AG09309 (cell line): Measurements from ENCODE around the gene SHANK2.

Source experiments
- DNase-seq: peaks from one replicate; pipeline ENCODE4 v3.0.0-alpha.2; 2010; ENCODE audit warnings: low read depth
- H3K4me3 ChIP-seq: 2 replicates; pipeline ENCODE4 v1.5.1; 2011; ENCODE audit warnings: mild to moderate bottlenecking, low read depth, low read length, moderate library complexity; ENCODE audit not compliant: control insufficient read depth
- CTCF ChIP-seq: IDR thresholded peaks from 2 replicates; pipeline ENCODE4 v1.5.1; 2011; ENCODE audit warnings: mild to moderate bottlenecking, low read depth, low read length, inconsistent platforms; ENCODE audit not compliant: insufficient read depth, control insufficient read depth; ENCODE audit errors: missing control alignments

SHANK2 gene

DNA sequence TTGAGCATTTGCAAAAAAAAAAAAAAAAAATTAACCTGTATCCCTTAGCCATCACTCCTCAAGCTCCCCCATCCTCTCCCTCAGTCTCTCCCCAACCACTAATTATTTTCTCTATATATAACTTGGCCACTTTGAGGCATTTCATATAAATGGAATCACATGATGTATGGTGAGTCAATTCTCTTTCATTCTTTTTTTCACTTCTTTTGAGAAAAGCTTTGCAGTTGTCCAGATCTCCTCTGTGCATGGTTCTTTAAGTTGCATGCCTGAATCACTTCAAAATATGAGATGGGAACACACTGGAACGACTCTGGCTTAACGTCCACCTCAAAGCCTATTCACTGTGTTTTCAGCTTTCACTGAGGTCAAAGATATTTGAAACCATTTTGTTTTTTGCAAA lies 40.7 kb downstream of the SHANK2 start:
- no peak for TF ChIP-seq CTCF
- no peak for DNase-seq
- no peak overlapping the region for H3K4me3 ChIP-seq

DNA sequence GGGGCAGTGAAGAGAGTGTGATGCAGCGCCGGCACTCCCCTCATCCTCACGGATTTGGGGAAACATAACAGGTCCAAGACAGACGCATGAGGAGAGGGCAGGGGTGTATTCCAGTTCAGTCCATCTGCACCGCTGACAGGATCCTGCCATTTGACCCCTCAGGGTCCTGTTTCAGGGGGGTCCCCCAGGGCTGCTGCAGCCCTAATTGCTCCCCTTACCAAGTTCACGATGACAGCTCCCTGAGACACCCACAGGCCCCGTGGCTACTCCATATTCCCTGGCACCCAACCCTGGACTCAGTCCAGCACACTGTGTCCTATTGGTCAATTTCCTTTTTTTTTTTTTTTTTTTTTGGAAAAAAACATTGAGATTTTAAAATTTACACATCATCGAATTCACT lies 41.5 kb downstream of the SHANK2 start:
- H3K4me3 ChIP-seq, result no peak overlapping the region
- DNase-seq, result no peak
- TF ChIP-seq CTCF, result no peak

DNA sequence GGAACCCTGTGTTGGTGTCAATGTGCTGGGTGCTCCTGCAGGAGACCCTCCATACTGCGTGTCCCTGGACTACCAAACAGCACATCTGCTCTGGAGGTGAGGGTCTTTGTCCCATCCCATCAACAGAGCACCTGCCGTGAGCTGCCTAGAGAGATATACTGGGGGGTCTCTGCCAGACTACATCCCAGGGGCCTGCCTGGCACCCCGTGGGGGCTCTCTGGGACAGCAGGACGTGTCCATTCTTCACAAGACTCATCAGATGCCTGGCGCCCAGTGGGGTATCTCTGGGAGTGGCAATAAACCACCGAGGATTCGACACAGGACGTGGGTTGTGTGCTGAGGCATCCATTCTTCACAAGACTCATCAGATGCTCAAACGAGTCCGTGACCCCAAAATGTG lies 42.7 kb downstream of the SHANK2 start:
- no peak for TF ChIP-seq CTCF
- no peak overlapping the region for H3K4me3 ChIP-seq
- DNase-seq, result no peak

DNA sequence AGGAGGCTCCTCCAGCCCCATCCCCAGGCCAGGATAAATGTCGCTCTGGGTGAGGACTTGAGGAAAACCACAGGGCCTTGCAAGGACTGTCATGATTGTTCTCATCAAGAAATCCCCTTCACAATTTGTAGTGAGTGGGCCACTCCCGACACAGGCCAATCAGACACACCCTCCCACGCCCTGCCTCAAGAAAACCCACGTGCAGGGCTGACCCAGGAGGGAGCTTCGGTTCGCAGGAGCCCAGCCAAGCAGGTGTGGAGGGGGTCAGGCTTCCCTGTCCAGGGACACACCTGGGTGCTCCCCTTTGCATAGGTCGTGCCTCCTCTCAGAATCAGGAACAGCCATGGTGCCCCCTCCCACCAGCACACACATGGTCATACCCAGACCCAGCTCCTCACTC lies 43.2 kb downstream of the SHANK2 start:
- no peak overlapping the region for H3K4me3 ChIP-seq
- DNase-seq, result no peak
- no peak for TF ChIP-seq CTCF

DNA sequence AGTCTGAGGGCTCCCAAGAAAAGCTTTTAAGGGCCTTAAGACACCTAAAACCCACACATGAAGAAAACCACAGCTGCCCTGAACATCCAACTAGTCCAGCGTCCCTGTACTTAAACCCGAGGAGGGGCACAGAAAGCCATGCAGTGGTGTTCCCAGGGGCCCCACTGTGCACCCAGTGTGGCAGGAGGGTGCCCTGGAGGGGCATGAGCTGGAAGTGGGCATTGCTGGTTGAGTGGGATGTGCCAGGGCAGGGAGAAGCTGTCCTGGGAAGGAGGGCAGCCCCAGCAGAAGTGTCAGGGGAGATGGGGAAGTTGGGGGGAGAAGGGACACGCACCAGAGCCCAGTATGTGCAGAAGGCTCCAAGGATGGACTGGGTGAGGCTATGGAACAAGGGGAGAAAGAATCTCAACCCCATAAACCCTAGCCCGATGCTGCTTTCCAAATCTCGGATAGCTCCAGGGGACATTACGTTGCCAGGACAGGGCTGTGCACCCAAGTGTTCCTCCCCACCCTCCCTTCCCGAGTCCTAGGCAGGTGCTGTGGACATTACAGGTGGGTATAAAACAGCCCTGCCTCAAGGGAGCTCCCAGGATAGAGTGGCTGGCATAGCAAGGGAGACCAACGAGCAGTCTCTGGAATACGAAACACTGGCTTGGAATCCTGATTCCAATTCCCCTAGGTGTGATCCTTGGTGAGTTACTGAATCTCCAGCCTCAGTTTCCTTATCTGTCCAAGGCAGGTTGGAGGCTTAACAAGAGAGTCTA lies 44.2 kb downstream of the SHANK2 start:
- no peak for DNase-seq
- TF ChIP-seq CTCF, result no peak

GRCh38 chr11:71207563-71207962 lies 44.8 kb downstream of the SHANK2 start:
- no peak for TF ChIP-seq CTCF
- H3K4me3 ChIP-seq, result no peak overlapping the region
- DNase-seq, result no peak

More for the DNA sequence above, 44.2 kb downstream of the SHANK2 start:
- H3K4me3 ChIP-seq, result no peak overlapping the region
